ENCODE measurements around the gene GRB2. TPM values are rescaled to one million over a fixed set of nuclear protein-coding genes. Genes with fewer than 3 reads are reported as not detected.

Gene GRB2
- total RNA-seq, 4 donors from 2014 or later: 51.5 to 127 (median 78.1) TPM

DNA sequence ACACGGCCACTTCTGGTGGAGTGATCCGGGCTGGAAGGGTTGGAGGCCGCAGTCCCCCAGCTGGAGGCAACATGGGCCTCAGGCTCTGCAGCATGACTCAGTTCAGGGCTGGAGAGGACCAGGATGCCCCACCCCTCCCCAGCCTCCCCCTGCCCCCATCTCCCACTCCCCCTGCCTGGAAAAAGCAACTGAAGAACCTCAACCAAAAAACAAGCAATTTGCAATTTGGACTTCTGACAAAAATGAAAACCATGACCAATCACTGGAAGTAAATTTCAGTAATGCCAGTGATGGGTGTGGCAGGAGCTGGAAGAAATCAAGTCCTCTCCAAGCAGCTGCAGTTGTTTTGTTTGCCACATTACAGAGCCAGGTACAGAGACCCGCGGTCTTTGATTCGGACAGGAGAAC is 127.8 kb downstream of the GRB2 start:
- no peak for TF ChIP-seq POLR2A (IDR thresholded peaks at IDR 0.05)
- TF ChIP-seq, protein P1, sequence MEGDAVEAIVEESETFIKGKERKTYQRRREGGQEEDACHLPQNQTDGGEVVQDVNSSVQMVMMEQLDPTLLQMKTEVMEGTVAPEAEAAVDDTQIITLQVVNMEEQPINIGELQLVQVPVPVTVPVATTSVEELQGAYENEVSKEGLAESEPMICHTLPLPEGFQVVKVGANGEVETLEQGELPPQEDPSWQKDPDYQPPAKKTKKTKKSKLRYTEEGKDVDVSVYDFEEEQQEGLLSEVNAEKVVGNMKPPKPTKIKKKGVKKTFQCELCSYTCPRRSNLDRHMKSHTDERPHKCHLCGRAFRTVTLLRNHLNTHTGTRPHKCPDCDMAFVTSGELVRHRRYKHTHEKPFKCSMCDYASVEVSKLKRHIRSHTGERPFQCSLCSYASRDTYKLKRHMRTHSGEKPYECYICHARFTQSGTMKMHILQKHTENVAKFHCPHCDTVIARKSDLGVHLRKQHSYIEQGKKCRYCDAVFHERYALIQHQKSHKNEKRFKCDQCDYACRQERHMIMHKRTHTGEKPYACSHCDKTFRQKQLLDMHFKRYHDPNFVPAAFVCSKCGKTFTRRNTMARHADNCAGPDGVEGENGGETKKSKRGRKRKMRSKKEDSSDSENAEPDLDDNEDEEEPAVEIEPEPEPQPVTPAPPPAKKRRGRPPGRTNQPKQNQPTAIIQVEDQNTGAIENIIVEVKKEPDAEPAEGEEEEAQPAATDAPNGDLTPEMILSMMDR (IDR thresholded peaks at IDR 0.05): no peak
- no peak for DNase-seq
- Histone ChIP-seq H3K4me3 (no peak overlapping the region), H3K9me3 (no peaks in the 10 kb centered on the region), H3K4me1 (peaks cover 0 to 1% of the 10 kb centered on the region in 2 donors), H3K27ac (no peak overlapping the region), H3K36me3 (no peaks in the 10 kb centered on the region), H3K27me3 (no peaks in the 10 kb centered on the region)
- intact Hi-C loops (cut with DNase I; ENCODE audit: low total_unique reads): no loop called here

DNA sequence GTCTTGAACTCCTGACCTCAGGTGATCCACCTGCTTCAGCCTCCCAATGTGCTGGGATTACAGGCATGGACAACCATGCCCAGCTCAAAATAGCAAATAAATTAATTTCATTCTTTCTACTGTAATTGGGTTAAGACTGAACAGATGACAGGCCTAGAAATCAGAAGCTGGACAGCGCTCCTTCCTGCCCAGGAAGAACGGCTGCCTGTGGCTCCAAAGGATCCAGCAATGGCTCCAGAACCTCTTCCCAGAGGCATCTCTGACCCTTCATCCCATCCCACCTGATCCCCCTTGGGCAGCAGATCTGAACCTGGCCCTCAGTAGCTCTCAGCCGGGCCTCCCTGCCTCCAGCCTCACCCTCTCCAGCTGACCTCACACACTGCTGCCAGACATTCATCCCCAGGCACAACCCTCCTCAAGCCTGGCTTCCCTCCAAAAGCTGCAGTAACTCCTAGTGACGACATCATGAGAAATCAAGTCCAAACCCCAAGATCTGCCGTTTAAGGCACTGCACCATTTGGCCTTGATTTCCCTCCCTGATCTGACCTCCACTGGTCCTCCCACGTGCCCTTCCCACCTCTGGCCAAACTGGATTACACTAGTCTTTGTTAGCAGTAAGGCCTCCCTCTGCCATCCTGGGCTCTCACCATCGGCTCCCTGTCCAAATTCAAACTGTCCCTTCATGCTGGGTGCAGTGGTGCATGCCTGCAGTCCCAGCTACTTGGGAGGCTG is 131.3 kb downstream of the GRB2 start:
- Histone ChIP-seq H3K4me3 (no peak overlapping the region), H3K9me3 (no peaks in the 10 kb centered on the region), H3K4me1 (peaks cover 0 to 11% of the 10 kb centered on the region in 2 donors), H3K27me3 (no peaks in the 10 kb centered on the region), H3K27ac (no peak overlapping the region), H3K36me3 (no peaks in the 10 kb centered on the region)
- DNase-seq: no peak
- TF ChIP-seq POLR2A (IDR thresholded peaks at IDR 0.05): no peak
- TF ChIP-seq, protein P1 (IDR thresholded peaks at IDR 0.05): no peak
- intact Hi-C loops (cut with DNase I; ENCODE audit: low total_unique reads): no loop called here

DNA sequence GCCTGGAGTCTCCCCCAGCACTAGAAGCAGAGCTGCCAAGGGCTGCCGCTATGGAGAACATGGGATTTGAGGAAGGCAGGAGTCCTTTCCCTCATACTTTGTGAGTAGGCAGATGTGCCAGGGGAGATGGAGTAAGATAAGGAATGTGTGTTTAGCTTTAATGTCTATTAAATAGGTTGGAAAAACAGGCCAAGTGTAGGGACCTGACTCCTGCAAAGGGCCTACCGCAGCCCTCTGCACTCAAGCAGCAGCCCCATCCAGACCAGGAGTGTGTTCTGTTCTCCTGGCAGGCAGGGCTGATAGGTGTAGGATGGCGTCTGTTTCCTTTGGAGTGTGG is 132.7 kb downstream of the GRB2 start:
- H3K27me3 ChIP-seq: no peaks in the 10 kb centered on the region
- no peaks in the 10 kb centered on the region for H3K36me3 ChIP-seq
- H3K4me1 ChIP-seq: peaks cover 0 to 11% of the 10 kb centered on the region in 2 donors
- no peak for TF ChIP-seq POLR2A (IDR thresholded peaks at IDR 0.05)
- TF ChIP-seq, protein P1 (IDR thresholded peaks at IDR 0.05): no peak
- intact Hi-C loops (cut with DNase I; ENCODE audit: low total_unique reads): no loop called here
- H3K27ac ChIP-seq: no peak overlapping the region
- no peak for DNase-seq
- H3K9me3 ChIP-seq: no peaks in the 10 kb centered on the region
- no peak overlapping the region for H3K4me3 ChIP-seq

DNA sequence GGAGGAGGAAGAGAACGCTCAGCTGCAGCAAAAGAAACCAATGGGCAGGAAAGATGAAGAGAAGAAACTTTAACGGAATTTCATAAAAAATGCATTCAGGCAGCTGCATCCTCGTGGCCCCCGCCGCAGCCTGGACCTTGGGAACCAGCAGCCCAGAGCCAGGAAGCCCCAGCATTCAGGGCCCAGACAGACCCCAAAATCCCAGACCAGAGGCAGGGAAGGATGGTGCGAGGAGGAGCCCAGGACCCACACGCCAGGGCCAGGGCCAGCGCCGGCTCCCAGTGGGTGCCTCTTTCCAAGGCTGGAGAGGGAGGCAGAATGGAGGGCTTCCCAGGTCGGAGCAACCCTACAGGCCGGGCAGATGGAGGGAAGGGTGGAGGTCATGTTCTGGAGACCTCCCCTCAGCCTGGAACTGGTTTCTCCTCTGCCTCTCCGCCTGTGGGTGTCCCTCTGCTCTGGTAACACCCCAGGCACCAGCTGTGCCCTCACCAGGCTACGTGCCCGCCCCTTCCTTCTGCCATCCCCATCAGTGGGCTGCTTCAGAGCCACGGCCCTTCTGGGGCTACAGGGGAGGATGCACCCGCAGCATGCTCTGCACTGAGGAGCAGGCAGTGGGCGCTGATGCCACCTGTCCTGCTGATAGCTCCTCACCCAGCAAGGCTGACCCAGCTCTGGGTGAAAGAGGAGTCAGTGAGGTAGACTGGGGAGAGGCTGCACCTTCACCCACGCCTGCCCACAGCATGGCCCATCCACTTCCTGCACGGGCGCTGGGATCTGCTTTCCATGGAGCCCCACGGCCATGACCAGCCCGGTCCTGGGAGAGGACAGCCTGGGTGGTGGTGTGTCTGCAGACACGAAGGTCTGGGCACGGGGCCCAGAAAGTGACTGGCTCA is 133.3 kb downstream of the GRB2 start:
- TF ChIP-seq, protein P1 (IDR thresholded peaks at IDR 0.05): no peak
- TF ChIP-seq POLR2A (IDR thresholded peaks at IDR 0.05): no peak
- peak overlapping the region; percentile 52 to 96 for H3K4me3 ChIP-seq
- intact Hi-C loops (cut with DNase I; ENCODE audit: low total_unique reads): no loop called here
- peak in 1 of 2 donors; percentile 31 for DNase-seq
- H3K4me1 ChIP-seq: peaks cover 0 to 11% of the 10 kb centered on the region in 2 donors
- no peaks in the 10 kb centered on the region for H3K9me3 ChIP-seq
- peak overlapping the region; percentile 79 to 94 for H3K27ac ChIP-seq
- H3K36me3 ChIP-seq: no peaks in the 10 kb centered on the region
- H3K27me3 ChIP-seq: no peaks in the 10 kb centered on the region
